ENCODE measurements around the gene GPD2. TPM values are rescaled to one million over a fixed set of nuclear protein-coding genes. Genes with fewer than 3 reads are reported as not detected.

GPD2 gene
- total and polyA plus RNA-seq, 2 of the 13 experiments (the other 11 are each of a cell fraction or from before 2014, with no cell fraction given): not detected

- TF ChIP-seq ZNF18 (CRISPR knock-in tag; IDR thresholded peaks at IDR 0.05; ENCODE audit: insufficient replicate concordance): no peak
- peak; percentile 84 for TF ChIP-seq NFE2L2 (IDR thresholded peaks at IDR 0.05; ENCODE audit: low read length)
- TF ChIP-seq RXRB (CRISPR knock-in tag; IDR thresholded peaks at IDR 0.05; ENCODE audit: borderline replicate concordance): no peak
- no peak for TF ChIP-seq SNRNP70 (IDR thresholded peaks at IDR 0.05; ENCODE audit: low read depth, low read length)
- TF ChIP-seq MAFK (conservative IDR thresholded peaks at IDR 0.05 in 1 of 2, IDR thresholded peaks at IDR 0.05 in 1 of 2; ENCODE audit: low read length in 2 of 2): 0 out of 4 replicates have a peak, but pooled peaks have one; percentile 8 to 16
- intact Hi-C loops (cut with micrococcal nuclease; ENCODE audit: unreplicated experiment) (no loop called here), in situ Hi-C loops (cut with HindIII; ENCODE audit: extremely low pct_ligation_motif_present, low pct_unique_long_range_greater_than_20kb) (no loop called here)
- DNase-seq (ENCODE audit: low spot score) (no peak), FAIRE-seq (no peak), ATAC-seq (no peak)
- POLR2A ChIA-PET: no interaction called here
- Histone ChIP-seq H4K20me1 (ENCODE audit: insufficient read depth, low read length) (no peaks in the 10 kb centered on the region), H3K4me3 (replicated peaks in 1 of 3; ENCODE audit: insufficient read depth in 1 of 3, low read depth in 2 of 3, low read length in 3 of 3) (no peak overlapping the region), H3K9ac (ENCODE audit: insufficient read depth, low read depth, low read length) (no peak overlapping the region), H2AFZ (ENCODE audit: low read length) (no peak overlapping the region), H3K9me3 (ENCODE audit: low read length) (no peaks in the 10 kb centered on the region), H3K27ac (ENCODE audit: extremely low read length, insufficient read depth, low read length) (no peak overlapping the region), H3K79me2 (ENCODE audit: insufficient read depth, low read length) (no peaks in the 10 kb centered on the region), H3K36me3 (replicated peaks in 1 of 2; ENCODE audit: control insufficient read depth in 1 of 2, insufficient read depth in 2 of 2, low read length in 2 of 2) (no peaks in the 10 kb centered on the region), H3K4me2 (ENCODE audit: low read depth, low read length) (no peak overlapping the region), H3K27me3 (ENCODE audit: control insufficient read depth in 1 of 2, insufficient read depth in 2 of 2, low read length in 2 of 2) (no peaks in the 10 kb centered on the region; a peak in 1 of 5 replicates), H3K4me1 (ENCODE audit: insufficient read depth, low read length) (no peaks in the 10 kb centered on the region)
- BruUV-seq (replicated peaks): no TSS peak
- 0% methylated on average over 1 of the region's 1 CpG for WGBS (ENCODE audit: low lambda C conversion rate)
- CTCF ChIA-PET (ENCODE audit: low intra/inter-chr PET ratio, low total read pairs): no interaction called here
These were observed 5.2 kb upstream of the GPD2 start for GRCh38 chr2:156430980-156431358.

- no peak overlapping the region for H3K4me3 ChIP-seq (replicated peaks in 1 of 3; ENCODE audit: insufficient read depth in 1 of 3, low read depth in 2 of 3, low read length in 3 of 3)
- H2AFZ ChIP-seq (ENCODE audit: low read length): no peak overlapping the region
- no peaks in the 10 kb centered on the region; a peak in 2 of 5 replicates for H3K27me3 ChIP-seq (ENCODE audit: control insufficient read depth in 1 of 2, insufficient read depth in 2 of 2, low read length in 2 of 2)
- FAIRE-seq (no peak), ATAC-seq (no peak), DNase-seq (ENCODE audit: low spot score) (no peak)
- H3K36me3 ChIP-seq (replicated peaks in 1 of 2; ENCODE audit: control insufficient read depth in 1 of 2, insufficient read depth in 2 of 2, low read length in 2 of 2): no peaks in the 10 kb centered on the region
- WGBS (ENCODE audit: low lambda C conversion rate): 34% methylated on average over 8 of the region's 8 CpGs
- no peak overlapping the region for H3K27ac ChIP-seq (ENCODE audit: extremely low read length, insufficient read depth, low read length)
- in situ Hi-C loops (cut with HindIII; ENCODE audit: extremely low pct_ligation_motif_present, low pct_unique_long_range_greater_than_20kb) (no loop called here), intact Hi-C loops (cut with micrococcal nuclease; ENCODE audit: unreplicated experiment) (no loop called here)
- H3K79me2 ChIP-seq (ENCODE audit: insufficient read depth, low read length): no peaks in the 10 kb centered on the region
- no peak overlapping the region for H3K4me2 ChIP-seq (ENCODE audit: low read depth, low read length)
- no peaks in the 10 kb centered on the region for H3K9me3 ChIP-seq (ENCODE audit: low read length)
- POLR2A ChIA-PET: no interaction called here
- no TSS peak for BruUV-seq (replicated peaks)
- no peaks in the 10 kb centered on the region for H3K4me1 ChIP-seq (ENCODE audit: insufficient read depth, low read length)
- no peaks in the 10 kb centered on the region for H4K20me1 ChIP-seq (ENCODE audit: insufficient read depth, low read length)
- CTCF ChIA-PET (ENCODE audit: low intra/inter-chr PET ratio, low total read pairs): no interaction called here
- no peak overlapping the region for H3K9ac ChIP-seq (ENCODE audit: insufficient read depth, low read depth, low read length)
- TF ChIP-seq GMEB1 (CRISPR knock-in tag; IDR thresholded peaks at IDR 0.05; ENCODE audit: borderline replicate concordance) (no peak), MYNN (CRISPR knock-in tag; IDR thresholded peaks at IDR 0.05; ENCODE audit: low read depth) (no peak), ZNF260 (CRISPR knock-in tag; IDR thresholded peaks at IDR 0.05; ENCODE audit: borderline replicate concordance, low read depth) (no peak), ZFP90 (CRISPR knock-in tag; IDR thresholded peaks at IDR 0.05; ENCODE audit: borderline replicate concordance) (no peak), ZNF354B (CRISPR knock-in tag; IDR thresholded peaks at IDR 0.05) (no peak), NCOA2 (CRISPR knock-in tag; IDR thresholded peaks at IDR 0.05) (no peak), BRF2 (CRISPR knock-in tag; IDR thresholded peaks at IDR 0.05) (no peak), ZSCAN30 (CRISPR knock-in tag; IDR thresholded peaks at IDR 0.05) (no peak)
These were observed 1.5 kb upstream of the GPD2 start for GRCh38 chr2:156434461-156435291.
